CD4-positive, alpha-beta T cell (primary cell): Measurements from ENCODE around the gene SNTB2. TPM values are rescaled to one million over a fixed set of nuclear protein-coding genes. Genes with fewer than 3 reads are reported as not detected.

ENCODE experiments used
- ATAC-seq: fragments of 200-7000 bp; cut with Tn5 transposase; one replicate; pipeline ENCODE4 v1.10.0; 2022; ENCODE audit warnings: mild to moderate bottlenecking; ENCODE audit not compliant: poor library complexity
- CTCF ChIA-PET: fragments of 350-600 bp; sonication (Branson Sonifier 250); formaldehyde crosslinking; loops from one replicate; lab custom pipeline; 2021; ENCODE audit warnings: antibody characterized with exemption, inconsistent platforms; lab: Charles Lee
- POLR2A ChIA-PET: fragments of 350-600 bp; sonication (Branson Sonifier 250); formaldehyde crosslinking; loops from one replicate; lab custom pipeline; 2021; ENCODE audit warnings: antibody characterized with exemption, inconsistent platforms; lab: Charles Lee
- DNase-seq, 14 experiments: peaks; one replicate each; pipeline ENCODE4 v3.0.0-alpha.2; 2013 to 2020; ENCODE audit warnings: mixed read lengths in 2 of 14
- H3K27ac ChIP-seq, 2 donors: one replicate each; pipeline versions ENCODE4 v1.5.1 to v1.7.0; 2013; ENCODE audit warnings: low read length in 2 of 2, low read depth in 1 of 2, mild to moderate bottlenecking in 1 of 2
- H3K27me3 ChIP-seq, 2 experiments: 1 replicate in 1 of 2; 2 replicates in 1 of 2; pipeline versions ENCODE4 v1.6.1 to v1.7.0; 2013; ENCODE audit warnings: low read length in 2 of 2, control low read depth in 1 of 2, mild to moderate bottlenecking in 1 of 2, moderate library complexity in 1 of 2; ENCODE audit not compliant: insufficient read depth in 2 of 2, control insufficient read depth in 1 of 2
- H3K36me3 ChIP-seq: one replicate; pipeline ENCODE4 v1.6.1; 2013; ENCODE audit warnings: low read length, control low read depth; ENCODE audit not compliant: insufficient read depth
- H3K4me1 ChIP-seq: one replicate; pipeline ENCODE4 v1.6.1; 2013; ENCODE audit warnings: low read length, control low read depth; ENCODE audit not compliant: insufficient read depth
- H3K4me3 ChIP-seq: one replicate; pipeline ENCODE4 v1.5.1; 2013; ENCODE audit warnings: mild to moderate bottlenecking, low read length, moderate library complexity
- H3K9me3 ChIP-seq, 2 experiments: 1 replicate in 1 of 2; 2 replicates in 1 of 2; pipeline versions ENCODE4 v1.6.1 to v1.7.0; 2013; ENCODE audit warnings: low read length in 2 of 2, mild to moderate bottlenecking in 2 of 2, control low read depth in 1 of 2, moderate library complexity in 1 of 2; ENCODE audit not compliant: control insufficient read depth in 1 of 2, insufficient read depth in 1 of 2
- H3K27ac Mint-ChIP-seq: one replicate; pipeline ENCODE4 v1.8.0; 2020; ENCODE audit warnings: mixed read lengths
- H3K27me3 Mint-ChIP-seq: one replicate; pipeline ENCODE4 v1.8.0; 2021; ENCODE audit warnings: mixed read lengths
- H3K36me3 Mint-ChIP-seq: one replicate; pipeline ENCODE4 v1.8.0; 2021; ENCODE audit warnings: low read depth, mixed read lengths
- H3K4me1 Mint-ChIP-seq: one replicate; pipeline ENCODE4 v1.8.0; 2021; ENCODE audit warnings: low read depth, mixed read lengths
- H3K4me3 Mint-ChIP-seq: one replicate; pipeline ENCODE4 v1.8.0; 2020; ENCODE audit warnings: mild to moderate bottlenecking, mixed read lengths
- H3K9me3 Mint-ChIP-seq: one replicate; pipeline ENCODE4 v1.8.0; 2020; ENCODE audit warnings: mixed read lengths
- intact Hi-C, 2 experiments: fragments of 100-400 bp; cut with DNase I in 1 of 2; cut with micrococcal nuclease in 1 of 2; formaldehyde crosslinking; loops; one replicate each; pipeline versions ENCODE4 v1.15.1 to v1.9.0; 2023 to 2025; cut with DNase I, micrococcal nuclease
- total RNA-seq, 174 experiments: library from RNA in 2 of 174; stranded (reverse) in 2 of 174; gene quantifications; one replicate each; pipeline ENCODE4 v1.2.3 and lab custom pipeline; 2021 to 2026
- TF ChIP-seq, protein P1 (sequence below): fragments of 200-600 bp; IDR thresholded peaks from one replicate; pipeline ENCODE4 v1.8.0; 2022; ENCODE audit warnings: antibody characterized with exemption, mild to moderate bottlenecking

The SNTB2 gene
- total RNA-seq, 2 experiments from 2014 or later = 10.1 to 11.4 TPM

DNA sequence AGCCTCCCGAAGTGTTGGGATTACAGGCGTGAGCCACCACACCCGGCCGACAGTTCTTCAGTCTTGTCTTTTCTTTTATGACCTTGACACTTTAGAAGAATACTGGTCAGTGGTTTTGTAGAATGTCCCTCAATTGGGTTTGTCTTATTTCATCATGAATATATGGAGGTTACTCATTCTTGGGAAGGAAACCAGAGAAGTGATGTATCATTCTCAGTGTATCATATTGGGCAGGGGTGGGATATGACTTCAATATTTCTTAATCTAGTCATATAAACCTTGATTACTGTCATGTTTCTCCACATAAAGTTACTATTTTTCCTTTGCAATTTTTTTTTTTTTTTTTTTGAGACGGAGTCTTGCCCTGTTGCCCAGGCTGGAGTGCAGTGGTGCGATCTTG lies 36.9 kb downstream of the SNTB2 start:
- no peak overlapping the region for H3K27ac Mint-ChIP-seq
- no peak for ATAC-seq

DNA sequence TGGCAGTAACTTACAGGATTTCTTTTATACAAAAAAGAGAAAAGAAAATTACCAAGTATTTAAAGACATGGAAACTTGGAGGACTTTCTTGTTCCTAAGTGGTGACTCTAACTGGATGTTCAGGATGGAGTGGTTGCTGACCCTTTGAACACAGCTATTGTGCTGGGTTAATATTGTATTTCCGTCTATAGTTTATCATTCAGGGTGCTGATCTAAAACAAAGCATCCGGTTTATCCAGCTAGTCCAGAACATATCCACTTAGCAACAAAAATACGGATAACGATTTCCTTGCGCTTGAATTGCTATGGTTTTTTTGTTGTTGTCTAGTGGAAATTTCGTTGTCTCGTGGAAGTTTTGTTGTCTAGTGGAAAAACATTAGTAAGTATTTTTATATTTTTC lies 38.2 kb downstream of the SNTB2 start:
- TF ChIP-seq, protein P1, sequence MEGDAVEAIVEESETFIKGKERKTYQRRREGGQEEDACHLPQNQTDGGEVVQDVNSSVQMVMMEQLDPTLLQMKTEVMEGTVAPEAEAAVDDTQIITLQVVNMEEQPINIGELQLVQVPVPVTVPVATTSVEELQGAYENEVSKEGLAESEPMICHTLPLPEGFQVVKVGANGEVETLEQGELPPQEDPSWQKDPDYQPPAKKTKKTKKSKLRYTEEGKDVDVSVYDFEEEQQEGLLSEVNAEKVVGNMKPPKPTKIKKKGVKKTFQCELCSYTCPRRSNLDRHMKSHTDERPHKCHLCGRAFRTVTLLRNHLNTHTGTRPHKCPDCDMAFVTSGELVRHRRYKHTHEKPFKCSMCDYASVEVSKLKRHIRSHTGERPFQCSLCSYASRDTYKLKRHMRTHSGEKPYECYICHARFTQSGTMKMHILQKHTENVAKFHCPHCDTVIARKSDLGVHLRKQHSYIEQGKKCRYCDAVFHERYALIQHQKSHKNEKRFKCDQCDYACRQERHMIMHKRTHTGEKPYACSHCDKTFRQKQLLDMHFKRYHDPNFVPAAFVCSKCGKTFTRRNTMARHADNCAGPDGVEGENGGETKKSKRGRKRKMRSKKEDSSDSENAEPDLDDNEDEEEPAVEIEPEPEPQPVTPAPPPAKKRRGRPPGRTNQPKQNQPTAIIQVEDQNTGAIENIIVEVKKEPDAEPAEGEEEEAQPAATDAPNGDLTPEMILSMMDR = no peak
- no peaks in the 10 kb centered on the region for H3K9me3 Mint-ChIP-seq
- no peak overlapping the region for H3K4me3 ChIP-seq
- no peaks in the 10 kb centered on the region for H3K27me3 ChIP-seq
- no peaks in the 10 kb centered on the region for H3K27me3 Mint-ChIP-seq
- no peak overlapping the region for H3K4me3 Mint-ChIP-seq
- no peak overlapping the region for H3K27ac ChIP-seq
- H3K27ac Mint-ChIP-seq = no peak overlapping the region
- peaks cover 6% of the 10 kb centered on the region for H3K4me1 Mint-ChIP-seq
- H3K9me3 ChIP-seq = no peaks in the 10 kb centered on the region
- ChIA-PET CTCF (no interaction called here), POLR2A (interaction anchor here (0.7 kb wide), 1 partner anchor 939 kb away, joined by 3 read pairs; no protein-coding TSS in a partner anchor)
- intact Hi-C loops = no loop called here
- no peaks in the 10 kb centered on the region for H3K36me3 ChIP-seq
- ATAC-seq (no peak), DNase-seq (no peak)
- H3K4me1 ChIP-seq = no peaks in the 10 kb centered on the region
- no peaks in the 10 kb centered on the region for H3K36me3 Mint-ChIP-seq

More for the DNA sequence above, 36.9 kb downstream of the SNTB2 start:
- Histone ChIP-seq H3K27ac (no peak overlapping the region), H3K4me3 (no peak overlapping the region), H3K4me1 (no peaks in the 10 kb centered on the region), H3K27me3 (no peaks in the 10 kb centered on the region), H3K36me3 (no peaks in the 10 kb centered on the region), H3K9me3 (no peaks in the 10 kb centered on the region)
- no peak for DNase-seq
- Mint-ChIP-seq H3K27me3 (no peaks in the 10 kb centered on the region), H3K9me3 (no peaks in the 10 kb centered on the region), H3K36me3 (no peaks in the 10 kb centered on the region), H3K4me3 (no peak overlapping the region), H3K4me1 (peaks cover 6% of the 10 kb centered on the region)
- ChIA-PET CTCF (no interaction called here), POLR2A (no interaction called here)
- intact Hi-C loops = loop anchor here in 1 of 2 experiments (5.0 kb wide), 1 partner anchor 368 kb away; no protein-coding TSS in a partner anchor
- TF ChIP-seq, protein P1 = no peak

DNA sequence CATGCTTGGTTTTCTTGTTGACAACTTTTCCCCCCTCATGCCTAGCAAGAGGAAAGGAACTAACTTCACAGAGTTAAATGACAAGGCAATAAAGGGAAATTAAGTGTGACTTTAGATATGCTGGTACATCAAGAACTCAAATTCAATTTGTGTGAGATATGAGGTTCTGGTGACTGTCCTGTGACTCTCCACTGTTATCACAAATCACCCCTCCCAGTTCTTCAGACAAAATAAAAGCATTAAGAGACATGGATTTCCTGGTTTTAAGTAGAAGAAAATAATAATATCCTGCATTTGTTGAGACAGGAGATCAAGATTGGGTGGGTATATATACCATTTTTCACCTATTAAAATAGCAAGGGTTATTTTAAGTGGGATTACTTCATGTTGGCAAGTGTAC lies 46.2 kb downstream of the SNTB2 start:
- intact Hi-C loops = no loop called here
- CTCF ChIA-PET = no interaction called here
- POLR2A ChIA-PET = no interaction called here

More for the DNA sequence above, 46.2 kb downstream of the SNTB2 start:
- Mint-ChIP-seq H3K27ac (no peak overlapping the region), H3K4me3 (no peak overlapping the region), H3K36me3 (no peaks in the 10 kb centered on the region), H3K9me3 (no peaks in the 10 kb centered on the region), H3K4me1 (peaks cover 4% of the 10 kb centered on the region), H3K27me3 (no peaks in the 10 kb centered on the region)
- no peak overlapping the region for H3K27ac ChIP-seq
- no peak overlapping the region for H3K4me3 ChIP-seq
- H3K27me3 ChIP-seq = no peaks in the 10 kb centered on the region
- H3K9me3 ChIP-seq = no peaks in the 10 kb centered on the region
- H3K36me3 ChIP-seq = no peaks in the 10 kb centered on the region
- TF ChIP-seq, protein P1 = no peak
- DNase-seq (no peak), ATAC-seq (no peak)
- H3K4me1 ChIP-seq = no peaks in the 10 kb centered on the region
